HepG2 (cell line): ENCODE results near the gene VAMP5. TPM values are rescaled to one million over a fixed set of nuclear protein-coding genes. Genes with fewer than 3 reads are reported as not detected.

ENCODE experiments used
- CHD2 ChIP-seq: IDR thresholded peaks from 2 replicates; pipeline ENCODE4 v1.6.1; 2011; ENCODE audit warnings: low read depth, low read length, improper control_type of control experiment
- ETV6 ChIP-seq: sonication (generic); formaldehyde crosslinking; conservative IDR thresholded peaks from 2 replicates; pipeline ENCODE4 v1.4.0; 2020; ENCODE audit warnings: missing genetic modification reagents
- GZF1 ChIP-seq: sonication (generic); formaldehyde crosslinking; IDR thresholded peaks from 2 replicates; pipeline ENCODE4 v1.5.1; 2020; ENCODE audit warnings: mild to moderate bottlenecking, missing genetic modification reagents
- HNRNPUL1 ChIP-seq: fragments of 200-400 bp; formaldehyde crosslinking; IDR thresholded peaks from 2 replicates; pipeline ENCODE4 v1.6.1; 2017; ENCODE audit warnings: low read depth, mild to moderate bottlenecking, low read length, moderate library complexity
- HOXA5 ChIP-seq: sonication (generic); formaldehyde crosslinking; IDR thresholded peaks from 2 replicates; pipeline ENCODE4 v1.4.0; 2020; ENCODE audit warnings: missing genetic modification reagents
- HOXD1 ChIP-seq: sonication (generic); formaldehyde crosslinking; IDR thresholded peaks from 2 replicates; pipeline ENCODE4 v1.5.0; 2020; ENCODE audit warnings: missing genetic modification reagents
- MAFK ChIP-seq, 2 experiments: IDR thresholded peaks in 1 of 2; conservative IDR thresholded peaks in 1 of 2; 2 replicates each; pipeline ENCODE4 v1.6.1; 2011; ENCODE audit warnings: improper control_type of control experiment in 2 of 2, low read length in 2 of 2
- NR2C2 ChIP-seq: sonication (generic); formaldehyde crosslinking; IDR thresholded peaks from 2 replicates; pipeline ENCODE4 v1.4.0; 2020; ENCODE audit warnings: missing genetic modification reagents, mild to moderate bottlenecking, moderate library complexity, borderline replicate concordance
- SNAPC2 ChIP-seq: sonication (generic); formaldehyde crosslinking; IDR thresholded peaks from 2 replicates; pipeline ENCODE4 v1.8.1; 2022; ENCODE audit warnings: mild to moderate bottlenecking, missing genetic modification reagents
- STAG1 ChIP-seq: sonication (generic); formaldehyde crosslinking; IDR thresholded peaks from 2 replicates; pipeline ENCODE4 v1.4.0; 2020; ENCODE audit warnings: missing genetic modification reagents
- THYN1 ChIP-seq: sonication (generic); formaldehyde crosslinking; IDR thresholded peaks from 2 replicates; pipeline ENCODE4 v1.8.1; 2023; ENCODE audit warnings: low read depth, mild to moderate bottlenecking, moderate library complexity, missing genetic modification reagents, borderline replicate concordance
- ZFP36L1 ChIP-seq: sonication (generic); formaldehyde crosslinking; IDR thresholded peaks from 2 replicates; pipeline ENCODE4 v1.8.0; 2022; ENCODE audit warnings: mild to moderate bottlenecking, missing genetic modification reagents, moderate library complexity
- ZMYM2 ChIP-seq: sonication (generic); formaldehyde crosslinking; IDR thresholded peaks from 2 replicates; pipeline ENCODE4 v1.8.0; 2022; ENCODE audit warnings: mild to moderate bottlenecking, missing genetic modification reagents
- ZNF263 ChIP-seq: sonication (generic); formaldehyde crosslinking; IDR thresholded peaks from 2 replicates; pipeline ENCODE4 v1.4.0; 2020; ENCODE audit warnings: missing genetic modification reagents
- ZNF570 ChIP-seq: sonication (generic); formaldehyde crosslinking; IDR thresholded peaks from 2 replicates; pipeline ENCODE4 v1.4.0; 2020; ENCODE audit warnings: mild to moderate bottlenecking, missing genetic modification reagents, borderline replicate concordance
- ZNF766 ChIP-seq: sonication (generic); formaldehyde crosslinking; IDR thresholded peaks from 2 replicates; pipeline ENCODE4 v1.5.0; 2020; ENCODE audit warnings: missing genetic modification reagents, borderline replicate concordance
- ZNF839 ChIP-seq: sonication (generic); formaldehyde crosslinking; IDR thresholded peaks from 2 replicates; pipeline ENCODE4 v1.4.0; 2020; ENCODE audit warnings: missing genetic modification reagents, mild to moderate bottlenecking, borderline replicate concordance
- polyA plus RNA-seq, 8 experiments: library from polyadenylated mRNA; depleted of rRNA in 3 of 8; stranded (reverse) in 7 of 8; unstranded in 1 of 8; fragments of >200 nt; fragmentation: Illumina TruSeq in 4 of 8; extraction: Trizol in 4 of 8; gene quantifications; 2 replicates each; pipeline versions ENCODE4 v1.2.1 to v1.2.3, GENCODE V29; 2011 to 2016; ENCODE audit warnings: low read depth in 4 of 8, missing spikeins in 1 of 8, mixed read lengths in 1 of 8; ENCODE audit not compliant: insufficient read depth in 1 of 8
- total RNA-seq, 5 experiments: library from RNA; depleted of rRNA; stranded (reverse); fragments of >200 nt; fragmentation: Illumina TruSeq; extraction: Trizol; gene quantifications; 2 replicates each; pipeline ENCODE4 v1.2.3, GENCODE V29; 2016; ENCODE audit warnings: low read depth in 1 of 5
- TF ChIP-seq, protein P1 (sequence below): sonication (generic); formaldehyde crosslinking; IDR thresholded peaks from 2 replicates; pipeline ENCODE4 v1.4.0; 2020; ENCODE audit warnings: missing genetic modification reagents, borderline replicate concordance
- TF ChIP-seq, protein P2 (sequence below): sonication (generic); formaldehyde crosslinking; IDR thresholded peaks from 2 replicates; pipeline ENCODE4 v1.9.0; 2021; ENCODE audit warnings: missing genetic modification reagents, borderline replicate concordance
- TF ChIP-seq, protein P3 (sequence below): IDR thresholded peaks from 2 replicates; pipeline ENCODE4 v1.6.1; 2016; ENCODE audit warnings: missing biosample characterization, missing genetic modification reagents, low read depth

VAMP5 gene
- total and polyA plus RNA-seq, 2 of the 13 experiments (the other 11 are each of a cell fraction or from before 2014, with no cell fraction given), result 7.2 to 56.7 TPM

DNA sequence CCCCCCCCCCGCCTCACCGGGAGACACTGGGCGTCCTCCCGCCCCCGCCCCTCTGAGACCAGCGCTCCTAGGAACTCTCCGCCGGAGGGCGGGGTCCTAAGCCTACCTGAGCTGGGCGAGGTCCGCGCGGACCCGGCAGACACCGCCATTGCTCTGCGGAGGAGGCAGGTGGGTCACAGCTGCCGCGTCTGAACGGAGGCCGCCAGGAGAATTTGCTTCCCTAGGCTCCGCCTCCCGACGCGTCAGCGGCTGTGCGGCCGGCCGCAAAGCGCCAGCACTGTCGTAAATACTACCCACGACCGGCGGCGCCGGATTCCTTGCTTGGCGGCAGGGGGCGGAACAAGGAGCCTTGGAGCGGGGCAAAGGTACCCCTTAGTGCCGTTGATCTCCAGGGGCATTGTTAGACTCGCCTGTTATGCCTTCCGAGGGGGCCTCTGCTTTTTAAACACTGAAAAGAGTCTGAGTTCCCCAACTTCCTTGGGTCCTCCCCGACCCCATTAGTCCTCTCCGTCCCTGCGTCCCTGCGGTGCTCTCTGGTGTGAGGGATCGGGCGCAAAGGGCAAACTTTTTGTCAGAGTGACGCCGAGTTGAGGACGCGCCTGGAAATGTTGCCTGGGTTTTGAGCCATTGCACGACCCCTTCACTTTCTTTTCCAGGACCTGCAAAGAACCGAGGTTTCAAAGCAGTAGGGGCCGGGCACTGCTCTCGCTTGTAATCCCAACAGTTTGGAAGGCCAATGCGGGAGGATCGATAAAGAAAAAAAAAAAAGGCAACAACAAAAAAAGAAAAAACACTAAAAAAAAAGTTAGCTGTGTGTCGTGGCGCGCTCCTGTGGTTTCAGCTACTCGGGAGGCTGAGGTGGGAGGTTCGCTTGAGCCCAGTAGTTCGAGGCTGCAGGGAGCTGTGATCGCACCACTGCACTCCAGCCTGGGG is 22.7 kb upstream of the VAMP5 start, which contains the start of gene GGCX (continued):
- TF ChIP-seq, protein P1, sequence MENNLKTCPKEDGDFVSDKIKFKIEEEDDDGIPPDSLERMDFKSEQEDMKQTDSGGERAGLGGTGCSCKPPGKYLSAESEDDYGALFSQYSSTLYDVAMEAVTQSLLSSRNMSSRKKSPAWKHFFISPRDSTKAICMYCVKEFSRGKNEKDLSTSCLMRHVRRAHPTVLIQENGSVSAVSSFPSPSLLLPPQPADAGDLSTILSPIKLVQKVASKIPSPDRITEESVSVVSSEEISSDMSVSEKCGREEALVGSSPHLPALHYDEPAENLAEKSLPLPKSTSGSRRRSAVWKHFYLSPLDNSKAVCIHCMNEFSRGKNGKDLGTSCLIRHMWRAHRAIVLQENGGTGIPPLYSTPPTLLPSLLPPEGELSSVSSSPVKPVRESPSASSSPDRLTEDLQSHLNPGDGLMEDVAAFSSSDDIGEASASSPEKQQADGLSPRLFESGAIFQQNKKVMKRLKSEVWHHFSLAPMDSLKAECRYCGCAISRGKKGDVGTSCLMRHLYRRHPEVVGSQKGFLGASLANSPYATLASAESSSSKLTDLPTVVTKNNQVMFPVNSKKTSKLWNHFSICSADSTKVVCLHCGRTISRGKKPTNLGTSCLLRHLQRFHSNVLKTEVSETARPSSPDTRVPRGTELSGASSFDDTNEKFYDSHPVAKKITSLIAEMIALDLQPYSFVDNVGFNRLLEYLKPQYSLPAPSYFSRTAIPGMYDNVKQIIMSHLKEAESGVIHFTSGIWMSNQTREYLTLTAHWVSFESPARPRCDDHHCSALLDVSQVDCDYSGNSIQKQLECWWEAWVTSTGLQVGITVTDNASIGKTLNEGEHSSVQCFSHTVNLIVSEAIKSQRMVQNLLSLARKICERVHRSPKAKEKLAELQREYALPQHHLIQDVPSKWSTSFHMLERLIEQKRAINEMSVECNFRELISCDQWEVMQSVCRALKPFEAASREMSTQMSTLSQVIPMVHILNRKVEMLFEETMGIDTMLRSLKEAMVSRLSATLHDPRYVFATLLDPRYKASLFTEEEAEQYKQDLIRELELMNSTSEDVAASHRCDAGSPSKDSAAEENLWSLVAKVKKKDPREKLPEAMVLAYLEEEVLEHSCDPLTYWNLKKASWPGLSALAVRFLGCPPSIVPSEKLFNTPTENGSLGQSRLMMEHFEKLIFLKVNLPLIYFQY, result peak; percentile 46; the same call in 1 of the 2 replicates
- 0 out of 2 replicates have a peak, but pooled peaks have one; percentile 37 for TF ChIP-seq HNRNPUL1
- TF ChIP-seq STAG1, result peak; percentile 24; the same call in 1 of the 2 replicates
- TF ChIP-seq GZF1 (CRISPR knock-in tag), result 0 out of 2 replicates have a peak, but pooled peaks have one; percentile 59
- TF ChIP-seq THYN1, result no peak
- peak; percentile 84 for TF ChIP-seq SNAPC2 (CRISPR knock-in tag)
- TF ChIP-seq ZFP36L1 (CRISPR knock-in tag), result 0 out of 2 replicates have a peak, but pooled peaks have one; percentile 68
- TF ChIP-seq ETV6 (CRISPR knock-in tag), result peak; percentile 48
- TF ChIP-seq MAFK (conservative IDR thresholded peaks at IDR 0.05 in 1 of 2, IDR thresholded peaks at IDR 0.05 in 1 of 2; ENCODE audit: low read length in 2 of 2), result peak; percentile 23 to 44; a peak in 2 of 4 replicates
- TF ChIP-seq ZNF263 (CRISPR knock-in tag), result peak; percentile 96
- no peak for TF ChIP-seq ZNF570 (CRISPR knock-in tag)
- TF ChIP-seq HOXD1 (CRISPR knock-in tag), result 0 out of 2 replicates have a peak, but pooled peaks have one; percentile 63
- TF ChIP-seq, protein P2, sequence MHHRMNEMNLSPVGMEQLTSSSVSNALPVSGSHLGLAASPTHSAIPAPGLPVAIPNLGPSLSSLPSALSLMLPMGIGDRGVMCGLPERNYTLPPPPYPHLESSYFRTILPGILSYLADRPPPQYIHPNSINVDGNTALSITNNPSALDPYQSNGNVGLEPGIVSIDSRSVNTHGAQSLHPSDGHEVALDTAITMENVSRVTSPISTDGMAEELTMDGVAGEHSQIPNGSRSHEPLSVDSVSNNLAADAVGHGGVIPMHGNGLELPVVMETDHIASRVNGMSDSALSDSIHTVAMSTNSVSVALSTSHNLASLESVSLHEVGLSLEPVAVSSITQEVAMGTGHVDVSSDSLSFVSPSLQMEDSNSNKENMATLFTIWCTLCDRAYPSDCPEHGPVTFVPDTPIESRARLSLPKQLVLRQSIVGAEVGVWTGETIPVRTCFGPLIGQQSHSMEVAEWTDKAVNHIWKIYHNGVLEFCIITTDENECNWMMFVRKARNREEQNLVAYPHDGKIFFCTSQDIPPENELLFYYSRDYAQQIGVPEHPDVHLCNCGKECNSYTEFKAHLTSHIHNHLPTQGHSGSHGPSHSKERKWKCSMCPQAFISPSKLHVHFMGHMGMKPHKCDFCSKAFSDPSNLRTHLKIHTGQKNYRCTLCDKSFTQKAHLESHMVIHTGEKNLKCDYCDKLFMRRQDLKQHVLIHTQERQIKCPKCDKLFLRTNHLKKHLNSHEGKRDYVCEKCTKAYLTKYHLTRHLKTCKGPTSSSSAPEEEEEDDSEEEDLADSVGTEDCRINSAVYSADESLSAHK (CRISPR knock-in tag), result peak; percentile 73; the same call in 1 of the 2 replicates
- TF ChIP-seq ZMYM2 (CRISPR knock-in tag), result 0 out of 2 replicates have a peak, but pooled peaks have one; percentile 46
- peak; percentile 48; the same call in 1 of the 2 replicates for TF ChIP-seq CHD2
- peak; percentile 67; the same call in 1 of the 2 replicates for TF ChIP-seq HOXA5 (CRISPR knock-in tag)
- TF ChIP-seq, protein P3, sequence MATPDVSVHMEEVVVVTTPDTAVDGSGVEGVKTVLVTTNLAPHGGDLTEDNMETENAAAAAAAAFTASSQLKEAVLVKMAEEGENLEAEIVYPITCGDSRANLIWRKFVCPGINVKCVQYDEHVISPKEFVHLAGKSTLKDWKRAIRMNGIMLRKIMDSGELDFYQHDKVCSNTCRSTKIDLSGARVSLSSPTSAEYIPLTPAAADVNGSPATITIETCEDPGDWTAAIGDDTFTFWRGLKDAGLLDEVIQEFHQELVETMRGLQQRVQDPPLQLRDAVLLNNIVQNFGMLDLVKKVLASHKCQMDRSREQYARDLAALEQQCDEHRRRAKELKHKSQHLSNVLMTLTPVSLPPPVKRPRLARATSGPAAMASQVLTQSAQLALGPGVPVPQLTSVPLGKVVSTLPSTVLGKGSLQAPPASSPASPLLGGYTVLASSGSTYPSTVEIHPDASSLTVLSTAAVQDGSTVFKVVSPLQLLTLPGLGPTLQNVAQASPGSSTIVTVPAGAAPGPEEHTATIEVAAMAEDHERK, result peak; percentile 52; the same call in 1 of the 2 replicates
- TF ChIP-seq ZNF766 (CRISPR knock-in tag), result 0 out of 2 replicates have a peak, but pooled peaks have one; percentile 41
- TF ChIP-seq NR2C2 (CRISPR knock-in tag), result peak; percentile 84
- TF ChIP-seq ZNF839 (CRISPR knock-in tag), result peak; percentile 81; the same call in 1 of the 2 replicates
